Lung (tissue), 12 donors: ENCODE data around the gene PTX4. TPM values are rescaled to one million over a fixed set of nuclear protein-coding genes. Genes with fewer than 3 reads are reported as not detected.

ENCODE experiments used
- ATAC-seq: fragments of 200-7000 bp; cut with Tn5 transposase; one replicate; pipeline ENCODE4 v1.9.1; 2020; ENCODE audit warnings: moderate number of reproducible peaks; ENCODE audit not compliant: insufficient read depth, low FRiP score
- DNase-seq, 3 donors: peaks; one replicate each; pipeline ENCODE4 v3.0.0-alpha.2; 2013 to 2017
- H3K27ac ChIP-seq, 2 donors: one replicate each; pipeline ENCODE4 v1.5.1; 2013; ENCODE audit warnings: mild to moderate bottlenecking in 2 of 2, moderate library complexity in 2 of 2, control low read depth in 1 of 2, inconsistent platforms in 1 of 2, low read depth in 1 of 2, low read length in 1 of 2
- H3K27me3 ChIP-seq, 3 donors: one replicate each; pipeline ENCODE4 v1.5.1; 2013; ENCODE audit warnings: low read length in 2 of 3; ENCODE audit not compliant: control insufficient read depth in 3 of 3, insufficient read depth in 3 of 3
- H3K36me3 ChIP-seq, 4 donors: one replicate each; pipeline ENCODE4 v1.5.1; 2013; ENCODE audit warnings: low read length in 4 of 4, mild to moderate bottlenecking in 1 of 4, moderate library complexity in 1 of 4; ENCODE audit not compliant: control insufficient read depth in 4 of 4, insufficient read depth in 4 of 4
- H3K4me1 ChIP-seq, 5 donors: one replicate each; pipeline ENCODE4 v1.5.1; 2013; ENCODE audit warnings: low read length in 5 of 5, mild to moderate bottlenecking in 2 of 5, moderate library complexity in 1 of 5; ENCODE audit not compliant: control insufficient read depth in 5 of 5, insufficient read depth in 5 of 5
- H3K4me3 ChIP-seq: one replicate; pipeline ENCODE4 v1.5.1; 2013; ENCODE audit warnings: mild to moderate bottlenecking, control low read depth, moderate library complexity
- H3K9ac ChIP-seq, 2 donors: one replicate each; pipeline ENCODE4 v1.5.1; 2013; ENCODE audit warnings: low read length in 2 of 2, control low read depth in 1 of 2; ENCODE audit not compliant: insufficient read depth in 1 of 2
- H3K9me3 ChIP-seq, 4 donors: one replicate each; pipeline ENCODE4 v1.5.1; 2013; ENCODE audit warnings: low read length in 3 of 4, mild to moderate bottlenecking in 1 of 4, moderate library complexity in 1 of 4; ENCODE audit not compliant: control insufficient read depth in 4 of 4, insufficient read depth in 3 of 4
- WGBS, 2 donors: extraction: QIAGEN DNeasy Blood & Tissue Kit; methylation state at CpG; one replicate each; pipeline ENCODE4 v1.1.7; 2013; 5-methylcytosine and 5-hydroxymethylcytosine counted together
- polyA plus RNA-seq, 2 donors: library from polyadenylated mRNA; stranded (reverse); fragments of 200-250 nt; gene quantifications; one replicate each; pipeline ENCODE4 v1.2.1, GENCODE V29; 2013
- total RNA-seq, 2 donors: library from RNA; depleted of rRNA in 1 of 2; stranded (reverse); fragments of >200 nt in 1 of 2; gene quantifications; one replicate each; pipeline ENCODE4 v1.2.1, GENCODE V29; 2014 to 2021
- TF ChIP-seq, protein P1 (sequence below): IDR thresholded peaks from 2 replicates; pipeline ENCODE4 v1.5.1; 2012; ENCODE audit warnings: mild to moderate bottlenecking; ENCODE audit errors: control extremely low read depth, extremely low read depth
- donor health status: control.
- donor health status: control.
- donor health status: Bipolar disorder and iron deficiency.
- donor health status: healthy.
- donor health status: DM: yes; HTN: yes; CAD: no.

Gene PTX4
- total and polyA plus RNA-seq, 4 donors = 0.02 to 0.31 (median 0.25) TPM; not detected in 1

DNA sequence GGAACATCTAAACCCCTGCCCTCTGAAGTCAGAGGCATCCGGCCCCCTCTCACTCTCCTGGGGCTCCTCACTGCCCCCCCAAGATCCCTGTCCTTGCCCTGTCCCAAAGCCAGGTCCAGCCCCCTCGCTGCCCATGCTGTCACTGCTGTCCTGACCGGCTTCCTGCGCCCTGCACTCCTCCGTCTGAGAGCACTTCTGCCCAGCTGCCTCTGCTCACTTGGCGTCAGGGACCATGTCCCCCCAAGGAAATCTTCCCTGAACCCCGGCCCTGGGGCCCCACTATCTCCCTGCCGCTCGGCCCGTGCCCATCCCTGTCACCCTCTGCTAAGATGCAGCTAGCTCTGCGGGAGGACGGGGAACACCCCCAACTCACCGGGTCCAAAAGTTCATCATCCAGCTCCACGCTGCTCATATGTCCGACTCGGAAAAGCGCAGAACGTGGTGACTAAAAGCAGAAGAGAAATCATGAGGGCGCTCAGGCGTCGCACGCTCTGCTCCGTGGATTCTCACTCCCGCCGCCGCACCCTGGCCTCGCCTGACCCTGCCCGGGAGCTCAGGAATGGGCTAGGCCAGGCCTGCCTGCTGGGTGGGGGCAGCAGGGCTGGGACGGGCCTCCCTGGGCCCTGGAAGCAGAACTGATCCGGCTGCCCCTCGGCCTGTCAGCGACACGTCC lies 23.7 kb downstream of the PTX4 start:
- H3K36me3 ChIP-seq = peaks cover 0 to 27% (median 3%) of the 10 kb centered on the region in 4 donors
- no peaks in the 10 kb centered on the region for H3K9me3 ChIP-seq
- WGBS, 2 donors = 92 to 96% methylated on average over 33 of the region's 33 CpGs
- TF ChIP-seq, protein P1, sequence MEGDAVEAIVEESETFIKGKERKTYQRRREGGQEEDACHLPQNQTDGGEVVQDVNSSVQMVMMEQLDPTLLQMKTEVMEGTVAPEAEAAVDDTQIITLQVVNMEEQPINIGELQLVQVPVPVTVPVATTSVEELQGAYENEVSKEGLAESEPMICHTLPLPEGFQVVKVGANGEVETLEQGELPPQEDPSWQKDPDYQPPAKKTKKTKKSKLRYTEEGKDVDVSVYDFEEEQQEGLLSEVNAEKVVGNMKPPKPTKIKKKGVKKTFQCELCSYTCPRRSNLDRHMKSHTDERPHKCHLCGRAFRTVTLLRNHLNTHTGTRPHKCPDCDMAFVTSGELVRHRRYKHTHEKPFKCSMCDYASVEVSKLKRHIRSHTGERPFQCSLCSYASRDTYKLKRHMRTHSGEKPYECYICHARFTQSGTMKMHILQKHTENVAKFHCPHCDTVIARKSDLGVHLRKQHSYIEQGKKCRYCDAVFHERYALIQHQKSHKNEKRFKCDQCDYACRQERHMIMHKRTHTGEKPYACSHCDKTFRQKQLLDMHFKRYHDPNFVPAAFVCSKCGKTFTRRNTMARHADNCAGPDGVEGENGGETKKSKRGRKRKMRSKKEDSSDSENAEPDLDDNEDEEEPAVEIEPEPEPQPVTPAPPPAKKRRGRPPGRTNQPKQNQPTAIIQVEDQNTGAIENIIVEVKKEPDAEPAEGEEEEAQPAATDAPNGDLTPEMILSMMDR = no peak
- no peak overlapping the region for H3K9ac ChIP-seq
- H3K4me3 ChIP-seq = no peak overlapping the region
- ATAC-seq (no peak), DNase-seq (no peak)
- no peak overlapping the region for H3K27ac ChIP-seq
- H3K4me1 ChIP-seq = peaks cover 0 to 6% (median 0%) of the 10 kb centered on the region in 5 donors
- H3K27me3 ChIP-seq = no peaks in the 10 kb centered on the region

DNA sequence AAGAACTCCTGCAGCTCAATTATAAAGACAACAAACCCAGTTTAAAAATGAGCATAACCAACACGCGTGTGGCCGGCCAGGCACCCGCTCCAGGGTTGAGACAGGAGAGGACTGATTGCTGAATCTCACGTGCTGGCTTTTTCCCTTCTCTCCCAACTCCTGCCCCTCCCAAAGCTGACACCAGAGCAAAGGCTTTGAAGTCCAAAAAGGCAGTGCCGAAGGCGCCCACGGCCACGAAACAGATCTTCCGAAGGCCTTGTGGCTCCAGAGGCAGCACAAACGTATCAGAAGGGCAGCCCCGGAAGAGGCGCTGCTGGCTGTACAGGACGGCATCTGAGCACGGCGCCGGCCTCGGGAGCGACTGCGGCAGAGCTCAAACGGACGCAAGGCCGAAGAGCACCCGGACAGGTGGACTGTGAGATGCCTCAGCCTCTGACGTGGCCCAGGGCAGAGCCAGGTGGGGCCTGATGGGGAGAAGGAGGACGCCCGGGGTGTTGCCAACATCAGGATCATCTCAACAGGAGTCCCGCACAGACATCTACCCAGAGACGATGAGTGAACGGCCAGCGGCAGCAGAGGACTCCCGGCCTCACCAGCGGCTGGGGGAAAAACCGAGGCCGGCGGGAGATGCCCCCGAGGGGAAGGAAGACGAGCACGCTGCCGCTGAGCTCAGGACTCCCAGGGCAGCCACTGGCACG lies 24.4 kb downstream of the PTX4 start:
- DNase-seq (no peak), ATAC-seq (no peak)
- 92 to 93% methylated on average over 41 of the region's 41 CpGs for WGBS, 2 donors

GRCh38 chr16:1461146-1461545 lies 27.6 kb downstream of the PTX4 start:
- no peaks in the 10 kb centered on the region for H3K9me3 ChIP-seq
- no peak overlapping the region for H3K4me3 ChIP-seq
- H3K27ac ChIP-seq = no peak overlapping the region
- H3K27me3 ChIP-seq = no peaks in the 10 kb centered on the region
- H3K9ac ChIP-seq = no peak overlapping the region
- WGBS, 2 donors = 90 to 93% methylated on average over 24 of the region's 24 CpGs
- TF ChIP-seq, protein P1 = no peak
- H3K4me1 ChIP-seq = no peaks in the 10 kb centered on the region
- H3K36me3 ChIP-seq = peaks cover 0 to 50% (median 5%) of the 10 kb centered on the region in 4 donors
- DNase-seq = no peak
- no peak for ATAC-seq

More for the DNA sequence above, 24.4 kb downstream of the PTX4 start:
- H3K4me3 ChIP-seq = no peak overlapping the region
- H3K27me3 ChIP-seq = no peaks in the 10 kb centered on the region
- H3K36me3 ChIP-seq = peaks cover 0 to 31% (median 3%) of the 10 kb centered on the region in 4 donors
- H3K9ac ChIP-seq = no peak overlapping the region
- H3K4me1 ChIP-seq = peaks cover 0 to 6% (median 0%) of the 10 kb centered on the region in 5 donors
- no peak overlapping the region for H3K27ac ChIP-seq
- TF ChIP-seq, protein P1 = no peak
- no peaks in the 10 kb centered on the region for H3K9me3 ChIP-seq
